Uterus (tissue), 2 donors: Measurements from ENCODE around the gene RNF168.

Experiments
- CTCF ChIP-seq, 4 experiments: fragments of 200-600 bp in 2 of 4; fragments of 450-650 bp in 2 of 4; sonication (generic) in 2 of 4; IDR thresholded peaks; one replicate each; pipeline ENCODE4 v1.5.1; 2016 to 2019; ENCODE audit warnings: antibody characterized with exemption in 4 of 4, mild to moderate bottlenecking in 2 of 4, moderate library complexity in 1 of 4
- POLR2A ChIP-seq, 2 donors: fragments of 450-650 bp; IDR thresholded peaks; one replicate each; pipeline ENCODE4 v1.6.1; 2016; ENCODE audit warnings: antibody characterized with exemption in 2 of 2, mild to moderate bottlenecking in 1 of 2, moderate library complexity in 1 of 2

- TF ChIP-seq POLR2A (IDR thresholded peaks at IDR 0.05), result no peak
- TF ChIP-seq CTCF (IDR thresholded peaks at IDR 0.05), result no peak
Observed at GRCh38 chr3:196463804-196464203, 39.8 kb downstream of the RNF168 start.
